Lower leg skin (tissue), 4 donors: ENCODE data around the gene FBXW5. TPM values are rescaled to one million over a fixed set of nuclear protein-coding genes. Genes with fewer than 3 reads are reported as not detected.

Source experiments
- DNase-seq, 2 donors: peaks; one replicate each; pipeline ENCODE4 v3.0.0-alpha.2; 2019; ENCODE audit warnings: low spot score in 2 of 2
- H3K4me3 ChIP-seq: fragments of 200-600 bp; sonication (generic); 2 replicates; pipeline ENCODE4 v1.5.1; 2017; ENCODE audit warnings: mild to moderate bottlenecking, low read depth; ENCODE audit not compliant: poor library complexity, severe bottlenecking
- CTCF ChIP-seq, 3 donors: fragments of 450-650 bp; IDR thresholded peaks; one replicate each; pipeline ENCODE4 v1.5.1; 2016; ENCODE audit warnings: antibody characterized with exemption in 3 of 3, mild to moderate bottlenecking in 3 of 3, moderate library complexity in 2 of 3
- POLR2A ChIP-seq, 2 donors: fragments of 450-650 bp; IDR thresholded peaks; one replicate each; pipeline ENCODE4 v1.6.1; 2016 to 2017; ENCODE audit warnings: antibody characterized with exemption in 2 of 2, mild to moderate bottlenecking in 1 of 2, moderate library complexity in 1 of 2
- WGBS, 2 donors: methylation state at CpG; one replicate each; pipeline ENCODE4 v1.1.5; 2018; 5-methylcytosine and 5-hydroxymethylcytosine counted together
- intact Hi-C: fragments of 100-400 bp; cut with DNase I; formaldehyde crosslinking; loops from one replicate; pipeline ENCODE4 v1.15.0; 2023; ENCODE audit warnings: low total_unique reads
- total RNA-seq, 4 donors: library from RNA; depleted of rRNA; stranded (reverse); fragments of >200 nt; gene quantifications; one replicate each; pipeline ENCODE4 v1.1.0, GENCODE V29; 2016

FBXW5 gene
- total RNA-seq, 4 donors from 2014 or later, result 145 to 182 (median 154) TPM

GRCh38 chr9:136900556-136900955, 44.0 kb downstream of the FBXW5 start:
- intact Hi-C loops, result no loop called here
- DNase-seq, result no peak
- TF ChIP-seq POLR2A (IDR thresholded peaks at IDR 0.05), result no peak
- TF ChIP-seq CTCF (IDR thresholded peaks at IDR 0.05), result no peak
- 86 to 95% methylated on average over 10 of the region's 10 CpGs for WGBS, 2 donors
- H3K4me3 ChIP-seq, result no peak overlapping the region

- WGBS, 2 donors, result 57 to 70% methylated on average over 9 of the region's 9 CpGs
- intact Hi-C loops, result no loop called here
- no peak for DNase-seq
- TF ChIP-seq POLR2A (IDR thresholded peaks at IDR 0.05) (no peak), CTCF (IDR thresholded peaks at IDR 0.05) (no peak)
- no peak overlapping the region for H3K4me3 ChIP-seq
These were observed 45.3 kb downstream of the FBXW5 start for GRCh38 chr9:136899196-136899595.

- TF ChIP-seq POLR2A (IDR thresholded peaks at IDR 0.05) (no peak), CTCF (IDR thresholded peaks at IDR 0.05) (no peak)
- intact Hi-C loops, result no loop called here
- no peak overlapping the region for H3K4me3 ChIP-seq
- WGBS, 2 donors, result 92 to 97% methylated on average over 13 to 21 of the region's 21 CpGs
- no peak for DNase-seq
These were observed 45.9 kb downstream of the FBXW5 start for GRCh38 chr9:136898483-136899100.

GRCh38 chr9:136896027-136896426, 48.5 kb downstream of the FBXW5 start:
- WGBS, 2 donors, result 83 to 87% methylated on average over 8 to 11 of the region's 11 CpGs
- intact Hi-C loops, result no loop called here
- DNase-seq, result no peak
- TF ChIP-seq CTCF (IDR thresholded peaks at IDR 0.05), result no peak
- no peak for TF ChIP-seq POLR2A (IDR thresholded peaks at IDR 0.05)
- no peak overlapping the region for H3K4me3 ChIP-seq

GRCh38 chr9:136890661-136891060, 53.9 kb downstream of the FBXW5 start:
- no peak for DNase-seq
- intact Hi-C loops, result no loop called here
- no peak overlapping the region for H3K4me3 ChIP-seq
- WGBS, 2 donors, result 86 to 90% methylated on average over 13 of the region's 13 CpGs
- TF ChIP-seq POLR2A (IDR thresholded peaks at IDR 0.05) (no peak), CTCF (IDR thresholded peaks at IDR 0.05) (no peak)

Other genes starting within 250 kb of the FBXW5 start
- gene DIPK1B, start 232.2 kb downstream of the FBXW5 start, total RNA-seq, result 10 to 100 TPM in 2 of 4 donors, 1 to 10 TPM in 2; 7.1 to 13.5 (median 9.5) TPM
- 1 to 10 TPM in 2 of 4 donors, under 1 TPM in 1, not detected in 1; 0.61 to 5.7 (median 1.7) TPM for gene LCN10, start 201.8 kb downstream of the FBXW5 start, total RNA-seq
- gene LCN6, start 196.2 kb downstream of the FBXW5 start, total RNA-seq, result 1 to 10 TPM in 2 of 4 donors, not detected in 2; 6.3 to 7.3 TPM
- not detected for gene LCN8, start 186.5 kb downstream of the FBXW5 start, total RNA-seq
- gene LCN15, start 180.2 kb downstream of the FBXW5 start, total RNA-seq, result not detected
- 100 to 1,000 TPM in 2 of 4 donors, 10 to 100 TPM in 2; 67.7 to 120 (median 91.3) TPM for gene TMEM141, start 153.4 kb downstream of the FBXW5 start, total RNA-seq
- 1 to 10 TPM in 3 of 4 donors, under 1 TPM in 1; 0.37 to 9.1 (median 2.0) TPM for gene CCDC183, start 148.4 kb downstream of the FBXW5 start, total RNA-seq
- gene RABL6, start 136.8 kb downstream of the FBXW5 start, total RNA-seq, result 10 to 100 TPM; 47.8 to 75.1 (median 55.5) TPM
- 1 to 10 TPM; 1.4 to 2.9 (median 1.6) TPM for gene AJM1, start 102.3 kb downstream of the FBXW5 start, total RNA-seq
- gene PHPT1, start 95.3 kb downstream of the FBXW5 start, total RNA-seq, result 10 to 100 TPM; 22.0 to 60.4 (median 48.7) TPM
- gene MAMDC4, start 92.4 kb downstream of the FBXW5 start, total RNA-seq, result 1 to 10 TPM in 3 of 4 donors, under 1 TPM in 1; 0.89 to 1.4 (median 1.4) TPM
- gene EDF1, start 78.4 kb downstream of the FBXW5 start, total RNA-seq, result 100 to 1,000 TPM; 354 to 399 (median 376) TPM
- gene TRAF2, start 58.2 kb downstream of the FBXW5 start, total RNA-seq, result 10 to 100 TPM; 13.2 to 16.7 (median 15.8) TPM
- not detected for gene C8G, start 505 bp upstream of the FBXW5 start, total RNA-seq
- gene LCN12, start 7.5 kb upstream of the FBXW5 start, total RNA-seq, result not detected
- 10 to 100 TPM in 3 of 4 donors, 1 to 10 TPM in 1; 9.7 to 75.3 (median 14.8) TPM for gene PTGDS, start 32.8 kb upstream of the FBXW5 start, total RNA-seq
- gene LCNL1, start 38.3 kb upstream of the FBXW5 start, total RNA-seq, result under 1 TPM in 2 of 4 donors, not detected in 2; 0.36 to 0.37 TPM
- gene PAXX, start 47.7 kb upstream of the FBXW5 start, total RNA-seq, result 10 to 100 TPM; 38.7 to 75.8 (median 58.2) TPM
- gene CLIC3, start 51.8 kb upstream of the FBXW5 start, total RNA-seq, result 100 to 1,000 TPM; 114 to 328 (median 163) TPM
- 10 to 100 TPM; 18.2 to 27.6 (median 23.7) TPM for gene ABCA2, start 83.5 kb upstream of the FBXW5 start, total RNA-seq
- under 1 TPM in 2 of 4 donors, not detected in 2; 0.22 to 0.39 TPM for gene FUT7, start 87.3 kb upstream of the FBXW5 start, total RNA-seq
- gene NPDC1, start 101.4 kb upstream of the FBXW5 start, total RNA-seq, result 10 to 100 TPM; 29.1 to 63.9 (median 56.1) TPM
- 10 to 100 TPM; 10.1 to 14.7 (median 12.1) TPM for gene ENTPD2, start 109.3 kb upstream of the FBXW5 start, total RNA-seq
- 10 to 100 TPM in 2 of 4 donors, 1 to 10 TPM in 2; 5.7 to 25.6 (median 13.7) TPM for gene SAPCD2, start 125.8 kb upstream of the FBXW5 start, total RNA-seq
- 10 to 100 TPM in 1 of 4 donors, 1 to 10 TPM in 3; 6.6 to 13.7 (median 7.9) TPM for gene UAP1L1, start 132.8 kb upstream of the FBXW5 start, total RNA-seq
- gene MAN1B1, start 142.2 kb upstream of the FBXW5 start, total RNA-seq, result 10 to 100 TPM; 57.7 to 81.0 (median 61.8) TPM
- 100 to 1,000 TPM; 123 to 144 (median 138) TPM for gene DPP7, start 170.0 kb upstream of the FBXW5 start, total RNA-seq
- gene GRIN1, start 194.4 kb upstream of the FBXW5 start, total RNA-seq, result 1 to 10 TPM in 1 of 4 donors, under 1 TPM in 2, not detected in 1; 0.10 to 2.4 (median 0.49) TPM
- 10 to 100 TPM in 3 of 4 donors, 1 to 10 TPM in 1; 4.1 to 29.0 (median 21.3) TPM for gene LRRC26, start 225.3 kb upstream of the FBXW5 start, total RNA-seq
- gene TMEM210, start 227.3 kb upstream of the FBXW5 start, total RNA-seq, result not detected
- gene ANAPC2, start 243.8 kb upstream of the FBXW5 start, total RNA-seq, result 10 to 100 TPM; 26.2 to 69.3 (median 30.5) TPM
- 100 to 1,000 TPM in 2 of 4 donors, 10 to 100 TPM in 2; 79.2 to 112 (median 93.1) TPM for gene SSNA1, start 243.9 kb upstream of the FBXW5 start, total RNA-seq